Astrocyte (in vitro differentiated cells and primary cell): ENCODE results near the gene SRP72. TPM values are rescaled to one million over a fixed set of nuclear protein-coding genes. Genes with fewer than 3 reads are reported as not detected.

Experiments used
- DNase-seq: peaks from one replicate; pipeline ENCODE4 v3.0.0-alpha.2; 2010; ENCODE audit warnings: low read depth
- FAIRE-seq: peaks from 2 replicates; lab custom pipeline; 2011; peaks lifted over from hg19 to GRCh38; lab: Jason Lieb, UNC
- H2AFZ ChIP-seq: 2 replicates; pipeline ENCODE4 v1.6.0; 2012; ENCODE audit warnings: low read depth, low read length, inconsistent platforms
- H3K27ac ChIP-seq: 2 replicates; pipeline ENCODE4 v1.5.1; 2011; ENCODE audit warnings: low read depth, low read length, inconsistent platforms
- H3K27me3 ChIP-seq: 2 replicates; pipeline ENCODE4 v1.6.0; 2011; ENCODE audit warnings: low read length, inconsistent platforms; ENCODE audit not compliant: insufficient read depth
- H3K36me3 ChIP-seq: 2 replicates; pipeline ENCODE4 v1.5.1; 2011; ENCODE audit warnings: low read length, inconsistent platforms; ENCODE audit not compliant: insufficient read depth
- H3K4me1 ChIP-seq: 2 replicates; pipeline ENCODE4 v1.5.1; 2011; ENCODE audit warnings: low read length, inconsistent platforms; ENCODE audit not compliant: insufficient read depth
- H3K4me2 ChIP-seq: 2 replicates; pipeline ENCODE4 v1.6.0; 2012; ENCODE audit warnings: low read length, inconsistent platforms
- H3K4me3 ChIP-seq: 2 replicates; pipeline ENCODE4 v1.5.1; 2011; ENCODE audit warnings: low read depth, mild to moderate bottlenecking, low read length, inconsistent platforms; ENCODE audit not compliant: insufficient read depth
- H3K79me2 ChIP-seq: 2 replicates; pipeline ENCODE4 v1.6.0; 2012; ENCODE audit warnings: mild to moderate bottlenecking, low read length, inconsistent platforms; ENCODE audit not compliant: insufficient read depth
- H3K9ac ChIP-seq: 2 replicates; pipeline ENCODE4 v1.6.0; 2012; ENCODE audit warnings: mild to moderate bottlenecking, low read length, inconsistent platforms
- H3K9me3 ChIP-seq: 2 replicates; pipeline ENCODE4 v1.5.1; 2012; ENCODE audit warnings: low read depth, mild to moderate bottlenecking, low read length, inconsistent platforms; ENCODE audit not compliant: insufficient read depth
- H4K20me1 ChIP-seq: 2 replicates; pipeline ENCODE4 v1.6.0; 2012; ENCODE audit warnings: low read length, inconsistent platforms; ENCODE audit not compliant: insufficient read depth
- H3K27ac Mint-ChIP-seq: one replicate; pipeline ENCODE4 v1.8.0; 2021; ENCODE audit warnings: mild to moderate bottlenecking, mixed read lengths; ENCODE audit not compliant: unreplicated experiment
- H3K27me3 Mint-ChIP-seq: one replicate; pipeline ENCODE4 v1.8.0; 2021; ENCODE audit warnings: low read depth, mixed read lengths; ENCODE audit not compliant: unreplicated experiment
- H3K36me3 Mint-ChIP-seq: one replicate; pipeline ENCODE4 v1.8.0; 2021; ENCODE audit warnings: low read depth, mixed read lengths; ENCODE audit not compliant: unreplicated experiment
- H3K4me1 Mint-ChIP-seq: one replicate; pipeline ENCODE4 v1.8.0; 2021; ENCODE audit warnings: low read depth, mixed read lengths; ENCODE audit not compliant: unreplicated experiment
- H3K4me3 Mint-ChIP-seq: one replicate; pipeline ENCODE4 v1.8.0; 2021; ENCODE audit warnings: mild to moderate bottlenecking, moderate library complexity, mixed read lengths; ENCODE audit not compliant: unreplicated experiment
- H3K9me3 Mint-ChIP-seq: one replicate; pipeline ENCODE4 v1.8.0; 2021; ENCODE audit warnings: mild to moderate bottlenecking, mixed read lengths; ENCODE audit not compliant: unreplicated experiment
- CTCF ChIP-seq: IDR thresholded peaks from 2 replicates; pipeline ENCODE4 v1.5.1; 2011; ENCODE audit warnings: low read depth, mild to moderate bottlenecking, inconsistent platforms, low read length, moderate library complexity; ENCODE audit not compliant: insufficient read depth
- EZH2 ChIP-seq: IDR thresholded peaks from 2 replicates; pipeline ENCODE4 v1.6.1; 2012; ENCODE audit warnings: mild to moderate bottlenecking, low read length, inconsistent platforms; ENCODE audit not compliant: insufficient read depth
- total RNA-seq: library from RNA; stranded (reverse); gene quantifications from 2 replicates; pipeline ENCODE4 v1.2.1, GENCODE V29; 2021

The SRP72 gene
- total RNA-seq, 1 donor from 2014 or later: 145 TPM

GRCh38 chr4:56531149-56531770 lies 63.8 kb downstream of the SRP72 start:
- Mint-ChIP-seq H3K4me3 (no peak overlapping the region), H3K27ac (no peak overlapping the region), H3K4me1 (no peaks in the 10 kb centered on the region), H3K36me3 (no peaks in the 10 kb centered on the region), H3K27me3 (peaks cover 13% of the 10 kb centered on the region), H3K9me3 (no peaks in the 10 kb centered on the region)
- Histone ChIP-seq H4K20me1 (no peaks in the 10 kb centered on the region), H3K27ac (no peak overlapping the region), H3K27me3 (no peaks in the 10 kb centered on the region), H3K36me3 (no peaks in the 10 kb centered on the region), H2AFZ (peak overlapping the region; percentile 99), H3K9ac (peak overlapping the region; percentile 86), H3K4me3 (peak overlapping the region; percentile 91), H3K4me2 (peak overlapping the region; percentile 99), H3K4me1 (peaks cover 6% of the 10 kb centered on the region), H3K9me3 (no peaks in the 10 kb centered on the region), H3K79me2 (no peaks in the 10 kb centered on the region)
- TF ChIP-seq CTCF (no peak), EZH2 (no peak)
- FAIRE-seq: no peak
- DNase-seq: no peak

- H3K27me3 ChIP-seq: no peaks in the 10 kb centered on the region
- H3K4me3 Mint-ChIP-seq: no peak overlapping the region
- no peaks in the 10 kb centered on the region for H3K4me1 Mint-ChIP-seq
- TF ChIP-seq CTCF: no peak
- DNase-seq (no peak), FAIRE-seq (no peak)
- H2AFZ ChIP-seq: no peak overlapping the region
- H3K4me1 ChIP-seq: peaks cover 6% of the 10 kb centered on the region
- no peaks in the 10 kb centered on the region for H3K36me3 ChIP-seq
- H3K9me3 Mint-ChIP-seq: no peaks in the 10 kb centered on the region
- no peak overlapping the region for H3K9ac ChIP-seq
- no peak overlapping the region for H3K27ac ChIP-seq
- no peaks in the 10 kb centered on the region for H3K36me3 Mint-ChIP-seq
- no peaks in the 10 kb centered on the region for H3K79me2 ChIP-seq
- no peak overlapping the region for H3K4me3 ChIP-seq
- H4K20me1 ChIP-seq: no peaks in the 10 kb centered on the region
- peaks cover 10% of the 10 kb centered on the region for H3K27me3 Mint-ChIP-seq
- no peak overlapping the region for H3K4me2 ChIP-seq
- no peaks in the 10 kb centered on the region for H3K9me3 ChIP-seq
- no peak overlapping the region for H3K27ac Mint-ChIP-seq
Observed at GRCh38 chr4:56531823-56532222, 64.4 kb downstream of the SRP72 start.

- no peak overlapping the region for H3K27ac Mint-ChIP-seq
- H3K27ac ChIP-seq: no peak overlapping the region
- no peak overlapping the region for H3K9ac ChIP-seq
- TF ChIP-seq EZH2 (no peak), CTCF (no peak)
- peaks cover 6% of the 10 kb centered on the region for H3K4me1 ChIP-seq
- no peaks in the 10 kb centered on the region for H4K20me1 ChIP-seq
- no peak for DNase-seq
- no peak for FAIRE-seq
- H3K9me3 ChIP-seq: no peaks in the 10 kb centered on the region
- H3K36me3 ChIP-seq: no peaks in the 10 kb centered on the region
- peaks cover 9% of the 10 kb centered on the region for H3K27me3 Mint-ChIP-seq
- no peaks in the 10 kb centered on the region for H3K27me3 ChIP-seq
- H3K36me3 Mint-ChIP-seq: no peaks in the 10 kb centered on the region
- H3K4me3 Mint-ChIP-seq: no peak overlapping the region
- no peaks in the 10 kb centered on the region for H3K9me3 Mint-ChIP-seq
- H3K4me3 ChIP-seq: no peak overlapping the region
- no peaks in the 10 kb centered on the region for H3K79me2 ChIP-seq
- H3K4me1 Mint-ChIP-seq: no peaks in the 10 kb centered on the region
- no peak overlapping the region for H2AFZ ChIP-seq
- no peak overlapping the region for H3K4me2 ChIP-seq
Observed at GRCh38 chr4:56532239-56532638, 64.8 kb downstream of the SRP72 start.
